GM12878 (cell line): ENCODE measurements around the gene CNNM3. TPM values are rescaled to one million over a fixed set of nuclear protein-coding genes. Genes with fewer than 3 reads are reported as not detected.
A peak's percentile ranks its signal among the peaks of the same experiment; 100 is the strongest.

ENCODE experiments used
- EGR1 ChIP-seq, 2 experiments: IDR thresholded peaks; 1 replicate in 1 of 2; 2 replicates in 1 of 2; pipeline ENCODE4 v1.6.1; 2011 to 2012; ENCODE audit warnings: low read depth in 2 of 2, low read length in 2 of 2, borderline replicate concordance in 1 of 2, mild to moderate bottlenecking in 1 of 2, moderate library complexity in 1 of 2
- EZH2 ChIP-seq: IDR thresholded peaks from 2 replicates; pipeline ENCODE4 v1.6.1; 2012; ENCODE audit warnings: low read depth, mild to moderate bottlenecking, control low read depth, inconsistent platforms, low read length, borderline replicate concordance; ENCODE audit not compliant: control insufficient read depth
- GATAD2B ChIP-seq: fragments of 450-650 bp; conservative IDR thresholded peaks from 2 replicates; pipeline ENCODE4 v1.6.1; 2017; ENCODE audit warnings: low read depth, mild to moderate bottlenecking, moderate library complexity
- IKZF2 ChIP-seq, 2 experiments: fragments of 450-650 bp; IDR thresholded peaks; 2 replicates each; pipeline ENCODE4 v1.6.1; 2017; ENCODE audit warnings: mild to moderate bottlenecking in 2 of 2, moderate library complexity in 2 of 2
- JUND ChIP-seq: IDR thresholded peaks from 2 replicates; pipeline ENCODE4 v1.6.1; 2012; ENCODE audit warnings: low read depth, mild to moderate bottlenecking, low read length, improper control_type of control experiment, moderate library complexity
- KAT2A ChIP-seq: conservative IDR thresholded peaks from 2 replicates; pipeline ENCODE4 v1.6.1; 2011; ENCODE audit warnings: low read depth, low read length; ENCODE audit not compliant: control insufficient read depth
- RAD21 ChIP-seq: IDR thresholded peaks from 2 replicates; pipeline ENCODE4 v1.6.1; 2011; ENCODE audit warnings: mild to moderate bottlenecking, low read depth, low read length, moderate library complexity; ENCODE audit not compliant: insufficient read depth
- RUNX3 ChIP-seq: IDR thresholded peaks from 2 replicates; pipeline ENCODE4 v1.6.1; 2012; ENCODE audit warnings: low read length, inconsistent platforms
- STAT3 ChIP-seq: IDR thresholded peaks from 2 replicates; pipeline ENCODE4 v1.6.1; 2011; ENCODE audit warnings: low read depth, low read length, improper control_type of control experiment
- polyA plus RNA-seq, 11 experiments: library from polyadenylated mRNA; depleted of rRNA in 4 of 11; unstranded in 6 of 11; stranded (reverse) in 5 of 11; fragments of >200 nt; fragmentation: Nextera tagmentation in 4 of 11; fragmentation: Illumina TruSeq in 1 of 11; extraction: Ambion mirVana in 4 of 11; extraction: Trizol in 1 of 11; gene quantifications; 1 replicate in 1 of 11; 2 replicates in 10 of 11; pipeline versions ENCODE4 v1.2.1 to v1.2.3, GENCODE V29; 2011 to 2016; ENCODE audit warnings: inconsistent platforms in 2 of 11, missing spikeins in 2 of 11, low read depth in 1 of 11
- total RNA-seq, 4 experiments: library from RNA; depleted of rRNA in 3 of 4; stranded (reverse); fragments of >200 nt in 3 of 4; fragmentation: Illumina TruSeq in 1 of 4; extraction: Trizol in 1 of 4; gene quantifications; 2 replicates each; pipeline versions ENCODE4 v1.2.1 to v1.2.3, GENCODE V29; 2013 to 2021
- TF ChIP-seq, protein P1 (sequence below), 3 experiments: IDR thresholded peaks in 2 of 3; conservative IDR thresholded peaks in 1 of 3; 2 replicates each; pipeline ENCODE4 v1.5.1; 2011; ENCODE audit warnings: low read depth in 3 of 3, low read length in 3 of 3, mild to moderate bottlenecking in 3 of 3, control low read depth in 2 of 3, moderate library complexity in 2 of 3, inconsistent platforms in 1 of 3, mixed read lengths in 1 of 3; ENCODE audit not compliant: control insufficient read depth in 2 of 3, insufficient read depth in 1 of 3; ENCODE audit errors: extremely low read depth in 1 of 3
- TF ChIP-seq, protein P2 (sequence below): fragments of 450-650 bp; IDR thresholded peaks from 2 replicates; pipeline ENCODE4 v1.6.1; 2017; ENCODE audit warnings: mild to moderate bottlenecking, moderate library complexity

The CNNM3 gene
- total and polyA plus RNA-seq, 10 of the 15 experiments (the other 5 are each of a cell fraction or from before 2014, with no cell fraction given), result 0.72 to 14.3 (median 4.0) TPM

DNA sequence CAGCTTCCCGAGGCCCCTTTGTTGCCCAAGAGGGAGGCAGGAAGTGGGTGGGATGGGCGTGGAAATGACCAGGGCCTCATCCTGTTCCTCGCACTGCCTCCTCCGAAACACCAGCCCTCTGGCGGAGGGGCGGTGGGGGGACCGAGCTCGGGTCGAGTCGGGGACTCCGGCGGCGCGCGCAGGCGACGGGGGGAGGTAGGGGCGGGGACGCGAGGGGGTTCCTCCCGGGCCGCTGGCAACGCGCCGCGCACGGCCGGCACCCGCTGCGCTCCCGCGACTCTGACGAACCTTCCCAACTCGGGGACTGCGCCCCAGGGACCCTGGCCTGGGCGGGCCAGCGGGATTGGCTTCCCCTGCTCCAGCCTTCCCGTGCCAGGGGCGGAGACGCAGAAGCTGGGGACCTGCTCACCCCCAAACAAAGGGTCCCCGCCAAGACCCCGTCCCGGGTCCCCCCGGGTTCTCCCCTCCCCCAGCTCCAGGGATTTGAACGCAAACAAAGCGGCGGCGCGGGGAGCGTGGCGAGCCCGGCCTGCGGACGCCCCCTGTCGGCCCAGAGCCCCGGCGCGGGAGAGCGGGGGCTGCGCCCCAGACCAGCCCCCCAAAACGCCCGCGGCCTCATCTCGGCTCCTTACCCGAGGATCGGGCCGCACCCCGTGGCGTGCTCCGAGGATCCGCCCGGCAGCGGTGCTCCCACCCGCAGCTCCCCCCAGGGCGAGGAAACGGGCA lies 52.6 kb downstream of the CNNM3 start (continued):
- TF ChIP-seq IKZF2 (IDR thresholded peaks at IDR 0.05), result 0 out of 4 replicates have a peak, but pooled peaks of 1 of the 2 experiments have one; percentile 2
- TF ChIP-seq JUND, result no peak
- TF ChIP-seq, protein P1, sequence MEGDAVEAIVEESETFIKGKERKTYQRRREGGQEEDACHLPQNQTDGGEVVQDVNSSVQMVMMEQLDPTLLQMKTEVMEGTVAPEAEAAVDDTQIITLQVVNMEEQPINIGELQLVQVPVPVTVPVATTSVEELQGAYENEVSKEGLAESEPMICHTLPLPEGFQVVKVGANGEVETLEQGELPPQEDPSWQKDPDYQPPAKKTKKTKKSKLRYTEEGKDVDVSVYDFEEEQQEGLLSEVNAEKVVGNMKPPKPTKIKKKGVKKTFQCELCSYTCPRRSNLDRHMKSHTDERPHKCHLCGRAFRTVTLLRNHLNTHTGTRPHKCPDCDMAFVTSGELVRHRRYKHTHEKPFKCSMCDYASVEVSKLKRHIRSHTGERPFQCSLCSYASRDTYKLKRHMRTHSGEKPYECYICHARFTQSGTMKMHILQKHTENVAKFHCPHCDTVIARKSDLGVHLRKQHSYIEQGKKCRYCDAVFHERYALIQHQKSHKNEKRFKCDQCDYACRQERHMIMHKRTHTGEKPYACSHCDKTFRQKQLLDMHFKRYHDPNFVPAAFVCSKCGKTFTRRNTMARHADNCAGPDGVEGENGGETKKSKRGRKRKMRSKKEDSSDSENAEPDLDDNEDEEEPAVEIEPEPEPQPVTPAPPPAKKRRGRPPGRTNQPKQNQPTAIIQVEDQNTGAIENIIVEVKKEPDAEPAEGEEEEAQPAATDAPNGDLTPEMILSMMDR (IDR thresholded peaks at IDR 0.05 in 2 of 3, conservative IDR thresholded peaks at IDR 0.05 in 1 of 3; ENCODE audit: control insufficient read depth in 2 of 3, extremely low read depth in 1 of 3, insufficient read depth in 1 of 3, low read depth in 3 of 3, low read length in 3 of 3), result peak; percentile 59 to 62 (median 60); a peak in 5 of 6 replicates
- TF ChIP-seq STAT3, result no peak
- peak; percentile 54 for TF ChIP-seq RUNX3
- TF ChIP-seq EGR1 (IDR thresholded peaks at IDR 0.05; ENCODE audit: borderline replicate concordance in 1 of 2, low read depth in 2 of 2, low read length in 2 of 2), result peak in 1 of 2 experiments; percentile 59; a peak in 1 of 3 replicates
- peak; percentile 55 for TF ChIP-seq GATAD2B
- TF ChIP-seq KAT2A, result no peak
- TF ChIP-seq RAD21, result peak; percentile 38
- TF ChIP-seq EZH2, result no peak
- TF ChIP-seq, protein P2, sequence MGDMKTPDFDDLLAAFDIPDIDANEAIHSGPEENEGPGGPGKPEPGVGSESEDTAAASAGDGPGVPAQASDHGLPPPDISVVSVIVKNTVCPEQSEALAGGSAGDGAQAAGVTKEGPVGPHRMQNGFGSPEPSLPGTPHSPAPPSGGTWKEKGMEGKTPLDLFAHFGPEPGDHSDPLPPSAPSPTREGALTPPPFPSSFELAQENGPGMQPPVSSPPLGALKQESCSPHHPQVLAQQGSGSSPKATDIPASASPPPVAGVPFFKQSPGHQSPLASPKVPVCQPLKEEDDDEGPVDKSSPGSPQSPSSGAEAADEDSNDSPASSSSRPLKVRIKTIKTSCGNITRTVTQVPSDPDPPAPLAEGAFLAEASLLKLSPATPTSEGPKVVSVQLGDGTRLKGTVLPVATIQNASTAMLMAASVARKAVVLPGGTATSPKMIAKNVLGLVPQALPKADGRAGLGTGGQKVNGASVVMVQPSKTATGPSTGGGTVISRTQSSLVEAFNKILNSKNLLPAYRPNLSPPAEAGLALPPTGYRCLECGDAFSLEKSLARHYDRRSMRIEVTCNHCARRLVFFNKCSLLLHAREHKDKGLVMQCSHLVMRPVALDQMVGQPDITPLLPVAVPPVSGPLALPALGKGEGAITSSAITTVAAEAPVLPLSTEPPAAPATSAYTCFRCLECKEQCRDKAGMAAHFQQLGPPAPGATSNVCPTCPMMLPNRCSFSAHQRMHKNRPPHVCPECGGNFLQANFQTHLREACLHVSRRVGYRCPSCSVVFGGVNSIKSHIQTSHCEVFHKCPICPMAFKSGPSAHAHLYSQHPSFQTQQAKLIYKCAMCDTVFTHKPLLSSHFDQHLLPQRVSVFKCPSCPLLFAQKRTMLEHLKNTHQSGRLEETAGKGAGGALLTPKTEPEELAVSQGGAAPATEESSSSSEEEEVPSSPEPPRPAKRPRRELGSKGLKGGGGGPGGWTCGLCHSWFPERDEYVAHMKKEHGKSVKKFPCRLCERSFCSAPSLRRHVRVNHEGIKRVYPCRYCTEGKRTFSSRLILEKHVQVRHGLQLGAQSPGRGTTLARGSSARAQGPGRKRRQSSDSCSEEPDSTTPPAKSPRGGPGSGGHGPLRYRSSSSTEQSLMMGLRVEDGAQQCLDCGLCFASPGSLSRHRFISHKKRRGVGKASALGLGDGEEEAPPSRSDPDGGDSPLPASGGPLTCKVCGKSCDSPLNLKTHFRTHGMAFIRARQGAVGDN, result no peak
